SU-DHL-6 (cell line): ENCODE data around the gene BMP10.

Experiments
- CTCF ChIP-seq: fragments of 200-600 bp; sonication (generic); IDR thresholded peaks from one replicate; pipeline ENCODE4 v1.5.1; 2017; ENCODE audit warnings: antibody characterized with exemption, mild to moderate bottlenecking, low read length, moderate library complexity; ENCODE audit not compliant: insufficient read depth, poor library complexity, severe bottlenecking
- EZH2phosphoT487 ChIP-seq: fragments of 200-600 bp; sonication (generic), shearing (Covaris generic); conservative IDR thresholded peaks from 2 replicates; pipeline ENCODE4 v1.6.1; 2018; ENCODE audit warnings: mild to moderate bottlenecking, antibody characterized with exemption, low read length, moderate library complexity, mixed read lengths

DNA sequence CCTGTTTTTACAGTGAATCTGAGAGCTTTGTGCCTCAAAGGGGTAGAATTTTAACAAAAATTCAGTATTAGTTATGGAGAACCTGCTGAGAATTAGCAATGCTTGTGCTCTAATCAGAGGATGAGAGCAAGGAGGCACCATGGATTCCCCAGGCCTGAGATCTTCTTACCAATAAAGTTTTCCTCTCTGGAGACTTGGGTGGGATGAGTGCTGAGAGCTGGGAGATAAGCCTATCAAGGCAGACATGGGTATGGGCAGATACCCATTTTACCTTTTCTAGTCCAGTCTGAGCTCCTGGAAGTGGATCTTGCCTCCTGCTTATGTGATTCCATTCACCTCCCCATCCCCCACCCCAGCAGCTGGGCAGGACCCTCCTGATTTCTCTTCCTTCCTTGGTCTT, 53.9 kb downstream of the BMP10 start:
- TF ChIP-seq EZH2phosphoT487 (no peak), CTCF (no peak)
